Gastrocnemius medialis (tissue), 4 donors: ENCODE data around the gene RNF207. TPM values are rescaled to one million over a fixed set of nuclear protein-coding genes. Genes with fewer than 3 reads are reported as not detected.
"Not testable (repeated sequence)": the region's sequence is repeated elsewhere in the genome, so short reads cannot be mapped to it uniquely, and the experiment has no call there.

Experiments used
- ATAC-seq, 2 donors: fragments of 150-250 bp; one replicate each; pipeline ENCODE4 v1.9.1; 2016
- DNase-seq, 2 donors: peaks; one replicate each; pipeline ENCODE4 v3.0.0-alpha.2; 2019
- H3K27ac ChIP-seq, 4 donors: fragments of 200-600 bp; sonication (generic); 1 replicate in 1 of 4; 2 replicates in 3 of 4; pipeline ENCODE4 v1.5.1; 2016 to 2018; ENCODE audit warnings: mild to moderate bottlenecking in 2 of 4, moderate library complexity in 1 of 4
- H3K27me3 ChIP-seq, 3 donors: fragments of 200-600 bp; sonication (generic) in 2 of 3; 1 replicate in 1 of 3; 2 replicates in 2 of 3; pipeline versions ENCODE4 v1.5.1 to v1.6.0; 2016 to 2019; ENCODE audit warnings: mild to moderate bottlenecking in 1 of 3, moderate library complexity in 1 of 3
- H3K36me3 ChIP-seq, 2 donors: fragments of 200-600 bp; sonication (generic) in 1 of 2; one replicate each; pipeline ENCODE4 v1.5.1; 2017 to 2018
- H3K4me1 ChIP-seq, 2 donors: fragments of 200-600 bp; sonication (generic) in 1 of 2; one replicate each; pipeline ENCODE4 v1.5.1; 2016 to 2017; ENCODE audit warnings: mild to moderate bottlenecking in 2 of 2
- H3K4me3 ChIP-seq, 4 donors: fragments of 200-600 bp; sonication (generic) in 3 of 4; 1 replicate in 1 of 4; 2 replicates in 3 of 4; pipeline ENCODE4 v1.5.1; 2016 to 2019; ENCODE audit warnings: mild to moderate bottlenecking in 2 of 4
- H3K9me3 ChIP-seq, 3 donors: fragments of 200-600 bp; sonication (generic) in 2 of 3; 1 replicate in 1 of 3; 2 replicates in 2 of 3; pipeline ENCODE4 v1.5.1; 2016 to 2019
- CTCF ChIP-seq, 5 experiments: fragments of 450-650 bp in 3 of 5; fragments of 200-600 bp in 2 of 5; sonication (generic) in 2 of 5; IDR thresholded peaks in 4 of 5; conservative IDR thresholded peaks in 1 of 5; 1 replicate in 4 of 5; 2 replicates in 1 of 5; pipeline ENCODE4 v1.5.1; 2016 to 2019; ENCODE audit warnings: antibody characterized with exemption in 5 of 5, mild to moderate bottlenecking in 3 of 5, moderate library complexity in 3 of 5
- POLR2A ChIP-seq, 2 donors: fragments of 450-650 bp; IDR thresholded peaks; one replicate each; pipeline ENCODE4 v1.6.1; 2017; ENCODE audit warnings: antibody characterized with exemption in 2 of 2, mild to moderate bottlenecking in 2 of 2, moderate library complexity in 2 of 2
- in situ Hi-C, 4 donors: fragments of 200-750 bp; cut with MboI; loops; one replicate each; pipeline versions ENCODE4 v1.15.0 to v1.8.0; 2017; ENCODE audit warnings: low sequenced_read_pairs in 4 of 4
- intact Hi-C: fragments of 100-400 bp; cut with DNase I; formaldehyde crosslinking; loops from one replicate; pipeline ENCODE4 v1.15.1; 2023; ENCODE audit warnings: low total_unique reads
- total RNA-seq, 4 donors: library from RNA; depleted of rRNA; stranded (reverse); fragments of >200 nt; gene quantifications; one replicate each; pipeline versions ENCODE4 v1.1.0 to v1.2.3, GENCODE V29; 2016

Gene RNF207
- total RNA-seq, 4 donors from 2014 or later = 0.29 to 4.7 (median 0.99) TPM

GRCh38 chr1:6211731-6212130 lies 5.8 kb downstream of the RNF207 start:
- no peaks in the 10 kb centered on the region for H3K9me3 ChIP-seq
- intact Hi-C loops = no loop called here
- TF ChIP-seq CTCF (IDR thresholded peaks at IDR 0.05 in 4 of 5, conservative IDR thresholded peaks at IDR 0.05 in 1 of 5) (no peak), POLR2A (IDR thresholded peaks at IDR 0.05) (no peak)
- in situ Hi-C loops = no loop called here
- peaks cover 0 to 7% (median 6%) of the 10 kb centered on the region in 3 donors for H3K27me3 ChIP-seq
- no peak for ATAC-seq
- no peak overlapping the region for H3K4me3 ChIP-seq
- H3K36me3 ChIP-seq = no peaks in the 10 kb centered on the region
- H3K27ac ChIP-seq = no peak overlapping the region
- peaks cover 3 to 13% of the 10 kb centered on the region in 2 donors for H3K4me1 ChIP-seq
- no peak for DNase-seq

- H3K36me3 ChIP-seq = no peaks in the 10 kb centered on the region
- no peak overlapping the region for H3K27ac ChIP-seq
- H3K9me3 ChIP-seq = no peaks in the 10 kb centered on the region
- in situ Hi-C loops (no loop called here), intact Hi-C loops (no loop called here)
- H3K27me3 ChIP-seq = peaks cover 0 to under 1% (median 0%) of the 10 kb centered on the region in 3 donors
- TF ChIP-seq CTCF (IDR thresholded peaks at IDR 0.05 in 4 of 5, conservative IDR thresholded peaks at IDR 0.05 in 1 of 5) (no peak), POLR2A (IDR thresholded peaks at IDR 0.05) (no peak)
- no peak overlapping the region for H3K4me3 ChIP-seq
- DNase-seq (no peak), ATAC-seq (no peak)
- H3K4me1 ChIP-seq = peaks cover 0 to 8% of the 10 kb centered on the region in 2 donors
Measured at GRCh38 chr1:6212193-6212959, 6.5 kb downstream of the RNF207 start.

GRCh38 chr1:6218375-6219164 lies 12.7 kb downstream of the RNF207 start:
- DNase-seq = no peak
- TF ChIP-seq POLR2A (IDR thresholded peaks at IDR 0.05) (no peak), CTCF (IDR thresholded peaks at IDR 0.05 in 4 of 5, conservative IDR thresholded peaks at IDR 0.05 in 1 of 5) (no peak)
- intact Hi-C loops = no loop called here
- Histone ChIP-seq H3K36me3 (peaks cover 0 to 9% of the 10 kb centered on the region in 2 donors), H3K27ac (peak overlapping the region in 2 of 4 donors; percentile 6 to 58), H3K9me3 (no peaks in the 10 kb centered on the region), H3K27me3 (no peaks in the 10 kb centered on the region), H3K4me3 (no peak overlapping the region), H3K4me1 (peaks cover 12 to 15% of the 10 kb centered on the region in 2 donors)
- in situ Hi-C loops = no loop called here
- ATAC-seq = no peak

GRCh38 chr1:6219641-6220040 lies 13.7 kb downstream of the RNF207 start:
- intact Hi-C loops, DNase-seq, H3K27me3 ChIP-seq, H3K9me3 ChIP-seq, in situ Hi-C loops, H3K4me3 ChIP-seq, ATAC-seq: not testable (repeated sequence)
- Histone ChIP-seq H3K4me1 (peaks cover 12 to 15% of the 10 kb centered on the region in 2 donors), H3K27ac (peak overlapping the region in 3 of 4 donors; percentile 50 to 60 (median 58)), H3K36me3 (peaks cover 0 to 19% of the 10 kb centered on the region in 2 donors)

GRCh38 chr1:6220236-6220635 lies 14.3 kb downstream of the RNF207 start:
- TF ChIP-seq CTCF (IDR thresholded peaks at IDR 0.05 in 4 of 5, conservative IDR thresholded peaks at IDR 0.05 in 1 of 5) (no peak), POLR2A (IDR thresholded peaks at IDR 0.05) (no peak)
- no peaks in the 10 kb centered on the region for H3K9me3 ChIP-seq
- no peak overlapping the region for H3K4me3 ChIP-seq
- peak overlapping the region; percentile 21 to 60 (median 54) for H3K27ac ChIP-seq
- ATAC-seq (peak; percentile 88 to 91), DNase-seq (peak; percentile 40 to 66)
- intact Hi-C loops = no loop called here
- H3K36me3 ChIP-seq = peaks cover 0 to 25% of the 10 kb centered on the region in 2 donors
- in situ Hi-C loops = no loop called here
- H3K4me1 ChIP-seq = peaks cover 12 to 15% of the 10 kb centered on the region in 2 donors
- no peaks in the 10 kb centered on the region for H3K27me3 ChIP-seq
